NCI-H2196 treated with DMSO at 0.1 percent for 48 hours (cell line): ENCODE data around the gene AFF4.
"Not testable (repeated sequence)": the region's sequence is repeated elsewhere in the genome, so short reads cannot be mapped to it uniquely, and the experiment has no call there.

ENCODE experiments used
- DNase-seq: peaks from one replicate; lab custom pipeline; 2025; ENCODE audit not compliant: unreplicated experiment; lab: John Stamatoyannopoulos, UW

Gene AFF4

DNA sequence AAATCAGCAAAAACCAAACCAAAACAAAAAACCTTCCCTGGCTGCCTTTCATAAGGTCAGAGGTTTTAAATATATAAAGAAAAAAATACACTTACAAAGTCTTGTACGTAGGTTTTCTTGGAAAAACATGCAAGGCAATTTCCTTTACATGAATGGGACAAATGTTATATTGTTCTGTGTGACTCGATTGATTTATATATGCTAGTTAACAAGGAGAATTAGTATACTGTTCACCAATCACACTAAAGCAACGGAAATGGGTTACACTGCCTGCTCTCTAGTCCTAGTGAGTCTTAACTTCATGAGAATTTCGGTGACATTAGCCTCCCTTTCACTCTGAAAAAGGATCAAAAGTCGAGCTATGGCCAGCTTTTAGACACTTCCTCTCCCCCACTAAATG is 102.7 kb downstream of the AFF4 start:
- DNase-seq = no peak

DNA sequence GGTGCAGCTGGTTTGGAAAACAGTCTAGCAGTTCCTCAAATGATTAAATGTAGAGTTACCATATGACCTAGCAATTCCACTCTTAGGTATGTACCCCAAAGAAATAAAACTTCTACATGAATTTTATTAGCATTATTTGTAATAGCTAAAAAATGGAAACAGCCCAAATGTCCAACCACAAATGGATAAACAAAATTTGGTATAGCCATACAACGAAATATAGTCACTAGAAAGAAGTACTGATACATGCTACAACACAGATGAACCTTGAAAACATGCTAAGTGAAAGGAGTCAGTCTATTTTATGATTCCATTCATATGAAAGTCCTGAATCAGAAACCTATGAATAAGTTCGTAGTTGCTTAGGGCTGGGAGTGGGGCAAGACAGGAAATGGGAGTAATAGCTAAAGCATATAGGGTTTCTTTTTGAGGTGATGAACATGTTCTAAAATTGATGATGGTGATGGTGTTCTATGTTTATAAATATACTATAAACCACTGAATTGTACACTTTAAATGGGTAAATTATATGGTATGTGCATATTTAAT is 103.5 kb downstream of the AFF4 start:
- DNase-seq = no peak

DNA sequence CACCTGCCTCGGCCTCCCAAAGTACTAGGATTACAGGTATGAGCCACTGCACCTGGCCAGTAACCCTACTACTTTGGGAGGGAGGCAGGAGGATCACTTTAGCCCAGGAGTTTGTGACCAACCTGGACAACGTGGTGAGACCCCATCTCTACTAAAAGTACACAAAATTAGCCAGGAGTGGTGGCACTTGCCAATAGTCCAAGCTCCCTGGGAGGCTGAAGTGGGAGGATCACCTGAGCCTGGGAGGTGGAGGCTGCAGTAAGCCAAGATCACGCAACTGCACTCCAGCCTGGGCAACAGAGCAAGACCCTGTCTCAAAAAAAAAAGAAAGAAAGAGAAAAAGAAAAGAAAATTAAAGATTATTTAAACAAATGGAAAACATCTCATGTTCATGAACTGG is 107.4 kb downstream of the AFF4 start:
- no peak for DNase-seq

DNA sequence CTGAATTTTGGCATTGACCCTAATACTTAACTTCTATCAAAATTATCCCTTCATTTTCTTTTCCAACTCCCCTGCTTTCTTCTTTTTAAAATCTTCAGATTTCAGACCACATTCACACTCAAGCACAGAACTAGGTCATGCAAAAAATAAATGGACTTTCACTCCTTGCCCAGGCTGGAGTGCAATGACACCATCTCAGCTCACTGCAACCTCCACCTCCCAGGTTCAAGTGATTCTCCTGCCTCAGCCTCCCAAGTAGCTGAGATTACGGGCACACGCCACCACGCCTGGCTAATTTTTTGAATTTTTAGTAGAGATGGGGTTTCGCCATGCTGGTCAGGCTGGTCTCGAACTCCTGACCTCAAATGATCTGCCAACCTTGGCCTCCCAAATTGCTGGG is 108.4 kb downstream of the AFF4 start:
- not testable (repeated sequence) for DNase-seq

DNA sequence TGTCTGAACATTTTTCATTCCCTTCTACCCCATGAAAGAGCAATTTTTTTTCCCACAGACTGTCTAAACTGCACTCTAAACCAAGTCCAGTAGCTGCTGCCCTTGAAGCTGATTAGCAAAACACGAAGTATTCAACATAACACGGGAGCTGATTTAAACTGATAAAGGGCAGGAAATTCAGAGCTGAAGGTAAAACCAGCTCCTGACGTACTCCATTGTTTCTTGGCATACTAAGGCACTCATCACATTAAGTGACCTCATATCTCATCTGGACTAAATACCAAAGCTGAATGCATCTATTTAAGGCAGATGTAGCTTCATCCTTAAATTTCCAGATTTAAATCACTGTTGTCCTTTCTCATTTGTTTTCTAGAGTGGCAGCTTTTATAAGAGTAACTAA is 109.1 kb downstream of the AFF4 start:
- DNase-seq = no peak

DNA sequence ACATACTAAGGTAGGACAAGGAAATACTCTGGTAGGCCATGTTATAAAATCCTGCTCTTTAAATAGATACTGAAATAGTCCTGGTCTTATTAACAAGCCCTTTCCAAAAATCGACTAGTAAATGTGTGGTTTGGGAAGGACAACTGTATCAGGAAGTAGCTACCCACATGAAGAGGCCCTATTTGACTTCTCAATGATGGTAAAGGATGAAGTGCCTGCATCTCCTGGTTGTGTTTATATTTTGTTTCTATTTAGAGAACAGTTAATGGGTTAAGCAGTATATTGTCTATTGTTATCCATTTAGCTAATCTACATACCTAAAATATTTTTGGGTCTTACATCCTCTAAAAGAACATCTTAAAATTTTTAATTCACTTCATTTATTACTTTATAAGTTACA is 109.6 kb downstream of the AFF4 start:
- no peak for DNase-seq

DNA sequence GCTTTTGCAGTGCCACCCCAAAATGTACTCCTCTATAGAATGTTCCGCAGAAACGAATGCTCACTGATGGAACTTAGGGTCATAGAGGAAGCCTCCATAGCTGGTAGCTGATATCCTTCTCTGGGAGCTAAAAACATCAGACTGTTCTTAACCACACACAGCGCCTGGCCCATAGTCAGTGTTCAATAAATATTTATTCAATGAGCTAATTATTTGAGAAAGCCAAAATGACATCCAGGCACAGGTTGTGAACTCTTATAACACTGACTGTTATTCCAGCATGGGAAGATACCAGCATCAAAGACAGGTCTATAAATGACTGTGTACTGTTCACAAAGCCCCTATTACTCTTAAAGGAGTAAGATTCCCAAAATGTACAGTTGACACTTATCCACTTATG is 110.1 kb downstream of the AFF4 start:
- DNase-seq = no peak

DNA sequence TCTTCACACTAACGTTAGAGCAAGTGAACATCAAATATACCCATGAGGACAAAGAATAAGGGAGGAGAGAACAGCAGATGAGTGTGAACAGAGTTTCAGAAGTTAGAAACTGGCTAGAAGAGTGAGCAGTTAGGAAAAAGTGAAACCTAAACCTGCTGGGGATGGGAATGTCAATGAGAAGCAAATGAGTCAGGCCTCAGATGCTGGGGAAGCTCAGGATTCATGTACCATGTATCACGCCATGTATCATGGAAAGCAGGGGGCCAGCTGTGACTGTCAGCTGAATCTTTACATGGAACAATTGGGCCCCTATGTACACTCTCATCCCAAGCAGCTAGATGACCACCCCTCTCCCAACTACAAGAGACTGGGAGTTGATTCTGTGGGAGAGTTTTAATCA is 113.4 kb downstream of the AFF4 start:
- no peak for DNase-seq

DNA sequence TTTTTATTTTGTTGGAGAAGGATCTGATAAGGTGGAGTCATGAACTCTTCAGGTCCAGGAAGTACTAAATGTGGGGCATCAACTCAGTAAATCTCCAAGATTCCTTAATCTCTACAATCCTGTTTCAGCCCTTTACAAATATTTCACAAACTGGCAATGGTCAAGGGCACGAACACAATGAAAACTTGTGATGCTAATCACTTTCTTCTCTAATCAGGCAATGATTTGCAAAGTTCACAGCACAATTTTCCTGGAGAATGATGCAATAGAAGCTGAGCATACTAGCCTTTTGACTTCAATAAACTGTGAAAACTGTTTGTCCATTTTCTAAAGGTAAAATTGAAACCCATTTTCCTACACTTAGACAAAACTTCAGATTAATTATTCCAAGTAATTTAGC is 114.1 kb downstream of the AFF4 start:
- no peak for DNase-seq

DNA sequence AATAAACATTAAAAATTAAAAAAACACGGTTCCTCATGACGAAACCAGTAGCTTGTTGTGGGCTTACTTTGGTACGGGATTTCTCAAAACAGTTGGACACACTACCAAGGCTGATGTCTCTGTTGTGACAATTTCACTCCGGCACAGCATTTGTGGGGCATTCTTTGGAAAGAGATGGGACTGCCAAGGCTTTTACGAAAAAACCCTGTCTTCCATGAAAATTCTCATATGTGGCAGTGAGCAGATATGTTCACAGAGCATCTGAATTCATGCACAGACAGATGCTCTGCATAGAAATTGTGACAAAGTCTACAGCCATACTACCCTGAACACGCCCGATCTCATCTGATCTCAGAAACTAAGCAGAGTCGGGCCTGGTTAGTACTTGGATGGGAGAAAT is 115.2 kb downstream of the AFF4 start:
- DNase-seq = no peak

DNA sequence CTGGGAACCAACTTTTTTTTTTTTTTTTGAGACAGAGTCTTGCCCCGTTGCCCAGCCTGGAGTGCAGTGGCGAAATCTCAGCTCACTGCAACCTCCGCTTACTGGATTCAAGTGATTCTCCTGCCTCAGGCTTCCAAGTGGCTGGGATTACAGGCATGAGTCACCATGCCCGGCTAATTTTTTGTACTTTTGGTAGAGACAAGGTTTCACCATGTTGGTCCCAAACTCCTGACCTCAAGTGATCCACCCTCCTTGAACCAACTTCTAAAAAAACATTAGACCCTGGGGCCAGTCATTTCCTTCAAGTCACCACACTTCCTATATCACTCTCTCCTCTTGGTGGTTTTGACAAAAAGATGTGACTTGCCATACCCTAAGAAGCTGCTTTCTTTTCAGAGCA is 122.1 kb downstream of the AFF4 start:
- DNase-seq = no peak

DNA sequence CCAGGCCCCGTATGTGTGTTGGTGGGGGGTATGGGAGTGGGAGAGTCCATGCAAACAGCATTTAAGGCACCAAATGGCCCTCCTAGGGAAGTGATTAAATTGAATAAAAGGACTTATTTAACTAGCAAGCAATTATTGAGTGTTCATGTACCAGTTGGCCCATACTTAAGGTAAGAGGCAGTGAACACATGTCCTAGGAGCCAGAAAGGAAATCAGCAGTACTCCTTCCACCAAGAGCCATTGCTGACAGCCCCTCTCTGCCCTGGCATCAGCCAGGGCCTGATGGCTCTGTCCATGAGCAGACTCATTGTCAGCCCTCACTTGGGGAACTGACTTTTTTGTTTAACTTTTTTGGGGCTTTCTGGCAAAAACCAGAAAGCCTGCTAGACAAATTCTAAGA is 122.5 kb downstream of the AFF4 start:
- DNase-seq = no peak

DNA sequence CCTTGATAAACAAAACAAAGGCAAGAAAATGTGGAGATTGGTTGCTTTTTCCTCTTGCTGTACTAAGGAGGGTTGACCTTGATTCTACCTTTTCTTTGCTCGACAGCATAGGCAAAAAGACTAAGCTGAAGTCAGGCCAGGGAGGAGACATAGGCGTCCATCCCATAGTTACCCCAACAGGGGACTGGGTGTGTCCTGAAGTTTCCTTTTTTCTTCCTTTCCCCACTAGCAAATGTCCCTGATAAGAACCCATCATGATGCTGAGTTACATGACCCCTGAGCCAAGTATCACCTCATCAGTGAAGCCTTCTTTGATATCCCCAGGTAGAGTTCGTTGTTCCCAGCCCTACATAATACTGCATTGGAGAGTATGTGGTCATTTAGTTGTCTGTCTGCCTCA is 123.1 kb downstream of the AFF4 start:
- DNase-seq = no peak

DNA sequence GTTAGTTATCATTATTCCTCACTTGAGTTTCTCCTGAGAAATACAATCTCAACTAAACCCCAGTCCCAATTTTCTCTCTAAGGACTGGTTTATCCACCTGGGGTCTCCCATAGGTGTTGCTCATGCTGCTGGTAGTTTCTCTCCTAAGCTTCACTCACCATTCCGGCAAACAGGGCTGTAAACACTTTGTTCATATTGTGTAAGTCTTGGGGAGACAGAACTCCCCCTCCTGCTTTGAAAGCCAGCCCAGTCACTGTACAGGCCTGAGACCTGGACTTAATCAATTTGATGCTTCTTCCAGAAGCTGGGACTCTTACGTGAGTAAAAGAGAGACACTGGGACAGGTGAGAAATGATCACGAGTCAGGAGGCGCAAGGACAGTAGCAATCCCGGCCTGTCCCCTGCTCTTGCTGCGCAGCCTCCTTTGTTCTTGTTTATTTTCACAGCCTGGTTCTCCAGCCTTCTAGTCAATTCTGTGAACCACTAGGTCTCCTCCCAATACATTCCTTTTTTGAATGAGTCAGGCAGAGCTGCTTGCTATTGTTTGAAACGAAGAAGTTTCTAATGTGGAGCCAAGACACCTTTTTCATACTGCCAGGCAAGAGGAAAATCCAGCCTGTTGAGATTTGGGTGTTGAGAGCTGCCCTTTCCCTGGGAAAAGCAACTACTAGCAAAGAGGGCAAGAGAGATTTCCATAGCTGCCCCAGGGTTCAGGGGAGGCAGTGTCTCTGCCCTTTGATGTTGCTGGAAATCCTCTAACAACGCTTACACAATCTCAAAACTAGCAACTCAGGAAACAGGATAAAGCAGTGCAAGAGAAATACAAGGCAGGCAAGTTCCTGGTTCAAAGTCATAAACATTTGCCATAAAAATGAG is 123.8 kb downstream of the AFF4 start:
- DNase-seq = no peak

DNA sequence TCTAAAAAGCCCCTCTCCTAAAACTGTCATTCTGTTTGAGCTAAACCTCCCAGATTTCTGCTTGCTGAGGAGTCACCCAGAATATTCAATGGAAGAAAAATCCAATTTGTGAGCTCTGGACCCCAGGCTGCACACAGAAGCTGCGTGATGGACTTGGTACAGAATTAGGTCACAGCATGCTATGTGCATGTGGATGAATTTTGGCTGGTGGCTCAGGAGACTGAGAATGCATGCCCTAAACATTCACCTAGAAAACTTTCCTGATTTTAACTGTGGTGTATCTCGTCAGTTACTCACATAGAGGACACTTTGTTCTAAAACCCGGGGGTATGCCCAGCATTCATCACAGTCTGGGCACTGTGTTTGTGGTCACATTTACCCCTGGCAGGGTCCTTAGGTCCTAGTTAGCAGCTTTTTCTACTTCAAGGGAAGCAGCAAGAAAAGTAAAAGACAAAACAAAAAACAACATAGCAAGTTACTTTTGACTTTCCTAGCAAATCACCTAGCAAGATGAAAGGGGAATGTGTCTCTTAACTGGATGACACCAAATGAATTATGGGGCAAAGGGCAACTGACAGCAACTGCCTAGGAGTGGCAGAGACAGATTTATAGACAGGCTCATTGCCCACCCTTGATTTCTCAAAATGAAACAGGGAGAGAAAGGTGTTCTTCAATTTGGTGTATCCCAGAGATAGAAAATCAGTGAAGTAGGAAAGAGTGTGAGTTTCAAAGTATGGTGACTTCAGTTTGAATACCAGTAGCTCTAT is 124.7 kb downstream of the AFF4 start:
- DNase-seq = no peak

DNA sequence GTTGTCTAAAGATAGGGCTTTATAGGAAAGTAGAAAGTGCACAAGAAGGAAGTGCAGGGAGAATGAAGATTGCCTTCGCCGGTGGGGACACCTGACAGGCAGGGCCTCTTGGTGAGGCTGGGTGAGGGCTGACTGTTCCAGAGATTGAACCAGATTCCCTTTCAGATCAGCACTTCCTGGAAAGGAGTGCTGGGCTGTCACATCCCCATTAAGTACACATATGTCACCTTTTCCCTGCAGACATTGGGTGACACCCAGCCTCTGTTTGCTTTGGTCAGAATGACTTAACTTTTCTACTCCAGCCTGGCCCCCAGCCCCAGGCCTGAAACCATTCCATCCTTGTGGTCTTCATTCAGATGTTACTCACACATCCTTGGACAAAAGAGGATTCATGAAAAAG is 125.6 kb downstream of the AFF4 start:
- no peak for DNase-seq

DNA sequence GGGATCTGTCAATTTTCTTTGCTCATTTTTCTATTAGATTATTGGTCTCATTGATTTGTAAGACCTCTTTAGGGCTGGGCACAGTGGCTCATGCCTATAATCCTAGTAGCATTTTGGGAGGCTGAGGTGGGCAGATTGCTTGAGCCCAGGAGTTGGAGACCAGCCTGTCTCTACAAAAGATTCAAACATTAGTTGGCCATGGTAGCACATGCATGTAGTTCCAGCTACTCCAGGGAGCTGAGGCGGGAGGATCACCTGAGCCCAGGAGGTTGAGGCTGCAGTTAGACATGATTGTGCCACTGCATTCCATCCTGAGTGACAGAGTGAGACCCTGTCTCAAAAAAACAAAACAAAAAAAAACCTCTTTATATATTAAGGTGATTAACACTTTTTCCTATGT is 126.6 kb downstream of the AFF4 start:
- no peak for DNase-seq

DNA sequence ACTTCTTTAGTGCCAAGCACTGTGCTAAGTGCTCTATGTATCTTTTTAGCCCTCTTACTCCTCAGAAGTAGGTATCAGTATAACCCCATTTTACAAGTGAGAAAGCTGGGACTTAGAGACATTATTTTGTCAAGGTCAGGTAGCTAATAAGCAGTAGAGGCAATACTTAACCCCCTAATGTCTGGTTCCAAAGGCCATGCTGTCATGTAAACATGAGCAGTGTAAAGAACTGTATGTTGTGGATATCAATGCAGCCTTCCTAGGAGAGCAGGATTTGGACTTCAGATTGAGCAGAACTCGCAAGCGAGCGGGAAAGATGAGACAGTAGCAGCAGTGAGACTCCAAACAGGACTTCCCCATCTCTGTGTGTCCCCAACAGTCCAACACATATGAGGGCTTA is 129.4 kb downstream of the AFF4 start:
- DNase-seq = no peak

DNA sequence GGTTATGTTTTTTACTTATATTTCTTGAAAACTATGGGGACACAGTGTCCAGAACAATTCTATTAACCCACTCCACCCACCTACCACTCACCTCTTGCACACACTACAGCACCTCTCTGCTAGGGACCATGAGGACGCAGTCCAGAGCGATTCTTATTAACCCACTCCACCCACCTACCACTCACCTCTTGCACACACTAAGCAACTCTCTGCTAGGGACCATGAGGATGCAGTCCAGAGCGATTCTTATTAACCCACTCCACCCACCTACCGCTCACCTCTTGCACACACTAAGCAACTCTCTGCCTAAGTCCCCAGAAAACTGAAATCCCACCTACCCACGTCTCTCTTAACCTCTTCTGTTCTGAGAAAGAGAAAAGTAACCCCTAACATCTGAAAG is 130.8 kb downstream of the AFF4 start:
- DNase-seq = no peak

DNA sequence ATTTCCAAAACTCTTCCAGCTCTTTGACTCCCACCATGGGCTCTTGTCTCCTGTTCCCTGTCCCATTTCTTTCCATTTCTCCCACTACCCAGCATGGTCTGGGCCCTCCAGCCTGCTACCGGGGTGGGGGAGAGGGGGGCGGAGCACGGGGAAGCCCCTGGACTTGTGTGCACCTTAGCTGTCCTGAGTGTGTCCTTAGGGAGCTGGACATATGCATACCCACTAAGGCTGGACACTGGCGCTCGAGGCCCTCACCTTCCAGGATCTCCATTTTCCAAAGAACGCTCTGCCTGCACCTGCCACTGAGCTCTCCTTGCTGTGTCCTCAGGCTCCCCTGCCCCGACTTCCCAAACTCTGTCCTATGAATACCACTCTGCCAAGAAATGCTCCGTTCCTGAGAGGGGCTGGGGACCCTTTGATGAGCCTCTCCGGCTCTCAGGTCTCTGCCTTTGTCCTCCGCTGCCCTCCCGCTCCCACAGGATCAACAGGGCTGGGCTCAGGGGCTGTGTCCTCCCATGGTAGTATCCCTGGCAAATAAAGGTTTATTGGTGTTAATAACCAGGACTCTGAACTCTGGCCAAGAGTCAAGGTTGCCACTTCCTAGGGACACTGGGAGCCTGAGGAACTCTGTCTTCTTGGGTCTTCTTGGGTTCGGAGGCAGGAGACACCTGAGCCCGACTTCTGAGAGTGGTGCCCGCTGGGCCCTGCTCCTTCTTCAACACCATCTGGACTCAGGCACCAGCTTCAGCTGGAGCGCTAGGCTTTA is 132.2 kb downstream of the AFF4 start:
- no peak for DNase-seq

DNA sequence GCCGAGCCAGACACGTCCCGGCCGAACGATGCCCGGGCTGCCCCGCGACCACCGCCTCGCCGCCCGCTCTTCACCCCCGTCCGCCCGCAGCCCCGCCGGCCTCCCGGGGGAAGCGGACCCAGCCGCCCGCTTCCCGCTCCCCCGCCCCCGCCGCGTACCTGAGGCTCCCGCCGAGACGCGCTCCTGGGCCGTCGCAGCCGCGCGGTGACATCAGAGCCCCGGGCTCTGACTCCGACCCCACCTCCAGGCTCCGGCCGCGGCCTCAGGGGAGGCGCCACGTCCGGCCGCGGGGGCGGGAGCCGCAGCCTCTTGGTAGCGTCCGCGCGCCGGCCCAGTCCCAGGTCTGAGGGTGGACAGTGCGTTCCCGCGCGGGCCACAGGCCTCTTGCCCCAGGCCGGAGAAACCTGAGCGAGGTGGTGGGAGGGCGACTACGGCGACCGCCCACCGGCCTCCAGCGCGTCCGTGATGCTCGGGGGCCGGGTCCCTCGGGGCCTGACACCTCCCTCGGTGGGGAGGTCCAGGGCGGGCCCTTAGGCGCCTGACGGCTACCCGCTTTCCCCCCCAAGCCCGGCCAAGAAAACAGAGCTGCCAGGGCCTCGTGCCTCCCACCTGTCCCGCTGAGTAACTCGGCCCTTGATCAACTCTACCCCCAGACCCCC is 132.9 kb downstream of the AFF4 start, which contains the start of gene SHROOM1:
Gene SHROOM1 (minus strand): TSS at position 212 of the 659 bp plus-strand sequence. CDS start 4,507 bp downstream, outside the sequence.
- peak; percentile 72 for DNase-seq
